NCI-H2107 (cell line): ENCODE results near the gene TIMM9.
"Not testable (repeated sequence)": the region's sequence is repeated elsewhere in the genome, so short reads cannot be mapped to it uniquely, and the experiment has no call there.

Experiments
- DNase-seq: peaks from one replicate; lab custom pipeline; 2025; lab: John Stamatoyannopoulos, UW

The TIMM9 gene, protein sequence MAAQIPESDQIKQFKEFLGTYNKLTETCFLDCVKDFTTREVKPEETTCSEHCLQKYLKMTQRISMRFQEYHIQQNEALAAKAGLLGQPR

DNA sequence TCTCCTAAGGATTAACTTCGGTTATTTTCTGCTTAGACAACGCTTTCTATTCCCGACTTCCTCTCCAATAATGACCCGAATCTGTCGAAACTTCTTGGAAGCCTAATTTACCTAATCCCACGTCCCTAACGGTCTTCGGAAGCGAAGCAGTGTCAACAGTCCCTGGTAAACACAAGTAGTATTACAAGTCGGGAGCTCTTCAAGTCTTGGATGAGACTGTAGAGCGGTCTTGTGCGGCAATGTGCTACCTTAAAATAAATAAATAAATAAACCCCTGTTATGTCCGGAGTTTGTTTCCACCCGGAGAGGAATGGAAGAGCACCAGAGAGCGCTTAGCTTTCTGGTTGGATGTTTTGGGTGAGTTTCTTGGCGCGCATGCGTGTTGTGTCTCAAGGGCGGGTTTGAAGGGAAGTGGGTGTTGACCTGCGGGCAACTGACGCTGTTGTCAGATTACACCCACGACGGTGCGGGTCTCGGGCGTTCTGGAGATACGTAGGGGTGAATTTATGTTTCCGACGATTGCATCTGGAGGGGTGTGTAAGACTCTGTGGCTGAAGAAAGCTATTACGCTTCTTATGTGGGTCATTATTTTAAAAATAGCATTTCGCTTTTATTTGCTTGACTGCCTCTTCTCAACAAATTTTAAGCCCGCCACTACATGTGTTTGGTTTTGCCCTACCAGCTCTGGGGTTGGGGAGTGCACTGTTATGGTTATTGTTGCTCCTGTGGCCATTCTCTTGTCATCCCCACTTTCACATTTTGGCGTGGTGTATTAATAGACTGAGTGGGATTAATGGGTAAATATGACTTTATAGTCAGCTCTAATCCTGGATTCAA is at the start of gene TIMM9, which contains the start of gene KIAA0586:
Gene TIMM9 (minus strand): TSS at position 251 of the 837 bp plus-strand sequence. CDS start 15,586 bp downstream, outside the sequence.
Gene KIAA0586 (plus strand): TSS at position 439 of the 837 bp plus-strand sequence. CDS start 546 bp downstream, outside the sequence.
- DNase-seq = peak; percentile 99

DNA sequence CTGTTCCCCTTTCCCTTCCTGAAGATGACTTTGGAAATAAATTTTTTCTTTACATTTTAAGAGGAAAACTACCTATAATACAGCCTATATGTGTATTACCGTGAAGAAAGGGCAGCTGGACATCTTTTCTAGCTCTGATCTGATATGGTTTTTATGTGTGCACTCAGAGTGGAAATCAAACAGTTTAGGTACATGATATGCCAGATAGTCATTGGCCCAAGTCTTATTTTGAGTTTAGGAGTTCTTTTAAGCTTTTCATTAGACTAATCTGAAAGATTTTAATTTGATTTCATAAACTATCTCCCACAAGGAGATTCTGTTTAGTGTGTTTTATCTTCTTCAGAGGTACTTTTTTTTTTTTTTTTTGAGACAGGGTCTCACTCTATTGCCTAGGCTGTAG is 49.0 kb upstream of the TIMM9 start:
- no peak for DNase-seq

DNA sequence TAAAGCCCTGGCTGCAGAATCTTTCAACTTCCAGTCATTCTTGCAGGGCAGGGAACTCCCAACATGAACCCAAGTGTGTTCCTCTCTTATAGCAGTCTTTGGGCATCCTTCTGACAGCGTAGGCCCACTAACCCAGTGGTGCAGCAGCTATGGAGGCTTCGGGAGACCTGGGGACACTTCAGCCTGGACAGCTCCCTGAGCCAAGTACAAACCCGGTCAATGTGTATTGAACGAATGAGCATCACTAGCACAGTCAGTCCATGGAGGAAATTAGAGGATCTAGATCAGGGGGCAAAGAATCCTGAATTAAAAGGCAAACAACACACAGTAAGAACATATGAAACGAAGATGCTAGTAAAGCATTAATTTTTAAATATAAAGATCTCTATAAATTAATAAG is 42.0 kb upstream of the TIMM9 start:
- no peak for DNase-seq

DNA sequence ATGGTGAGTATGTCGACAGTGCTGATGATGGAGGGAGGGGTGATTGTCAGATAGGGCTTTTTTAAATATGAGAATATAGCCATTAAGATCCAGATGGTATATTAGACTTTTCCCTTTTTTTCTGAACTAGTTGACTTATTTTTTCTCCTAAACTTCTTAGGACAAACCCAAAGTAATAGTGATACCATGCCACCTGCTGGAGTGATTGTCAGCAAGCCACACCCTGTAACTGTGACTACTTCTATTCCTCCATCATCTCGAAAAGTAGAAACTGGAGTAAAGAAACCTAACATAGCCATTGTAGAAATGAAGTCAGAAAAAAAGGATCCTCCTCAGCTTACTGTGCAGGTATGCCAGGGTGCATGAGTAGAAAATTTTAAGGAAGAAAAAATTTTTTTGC is 40.2 kb upstream of the TIMM9 start:
- DNase-seq = no peak

DNA sequence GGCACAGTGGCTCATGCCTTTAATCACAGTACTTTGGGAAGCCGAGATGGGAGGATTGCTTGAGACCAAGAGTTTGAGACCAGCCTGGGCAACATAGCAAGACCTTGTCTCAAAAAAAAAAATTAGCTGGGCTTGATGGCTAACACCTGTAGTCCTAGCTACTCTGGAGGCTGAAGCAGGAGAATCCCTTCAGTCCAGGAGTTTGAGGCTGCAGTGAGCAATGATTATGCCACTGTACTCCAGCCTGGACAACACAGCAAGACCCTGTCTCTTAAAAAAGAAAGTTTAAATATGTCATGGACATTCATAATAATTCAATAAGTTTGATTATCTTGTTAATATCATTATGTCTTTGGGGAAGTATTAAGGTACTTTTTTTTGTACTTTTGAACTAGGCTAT is 39.1 kb upstream of the TIMM9 start:
- no peak for DNase-seq

DNA sequence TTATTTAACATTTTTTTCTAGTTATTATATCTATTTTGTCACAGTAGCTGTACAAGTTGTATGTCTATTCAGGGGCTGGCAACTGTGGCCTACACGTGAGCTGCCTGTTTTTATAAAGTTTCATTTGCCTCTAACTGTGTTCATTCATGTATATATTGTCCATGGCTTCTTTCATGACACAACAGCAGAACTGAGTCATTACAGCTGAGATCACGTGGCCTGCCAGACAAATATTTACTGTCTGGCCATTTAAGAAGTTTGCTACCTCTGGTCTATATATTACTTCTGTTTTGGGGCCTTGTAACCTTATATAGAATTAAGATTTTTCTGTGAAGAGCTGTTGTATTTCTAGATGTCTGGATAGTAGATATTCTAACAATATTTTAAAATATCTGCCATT is 38.1 kb upstream of the TIMM9 start:
- no peak for DNase-seq

DNA sequence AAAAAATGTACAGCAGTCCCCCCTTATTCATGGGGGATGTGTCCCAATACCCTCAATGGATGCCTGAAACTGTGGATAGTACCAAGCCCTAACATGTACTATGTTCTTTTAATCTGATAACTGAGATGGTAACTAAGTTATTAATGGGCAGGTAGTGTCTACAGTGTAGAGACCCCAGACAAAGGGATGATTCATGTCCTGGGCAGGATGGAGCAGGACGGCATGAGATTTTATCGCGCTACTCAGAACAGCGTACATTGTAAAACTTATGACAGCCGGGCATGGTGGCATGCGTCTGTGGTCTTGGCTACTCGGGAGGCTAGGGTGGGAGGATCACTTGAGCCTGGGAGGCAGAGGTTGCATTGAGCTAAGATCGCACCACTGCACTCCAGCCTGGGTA is 37.3 kb upstream of the TIMM9 start:
- DNase-seq = no peak

DNA sequence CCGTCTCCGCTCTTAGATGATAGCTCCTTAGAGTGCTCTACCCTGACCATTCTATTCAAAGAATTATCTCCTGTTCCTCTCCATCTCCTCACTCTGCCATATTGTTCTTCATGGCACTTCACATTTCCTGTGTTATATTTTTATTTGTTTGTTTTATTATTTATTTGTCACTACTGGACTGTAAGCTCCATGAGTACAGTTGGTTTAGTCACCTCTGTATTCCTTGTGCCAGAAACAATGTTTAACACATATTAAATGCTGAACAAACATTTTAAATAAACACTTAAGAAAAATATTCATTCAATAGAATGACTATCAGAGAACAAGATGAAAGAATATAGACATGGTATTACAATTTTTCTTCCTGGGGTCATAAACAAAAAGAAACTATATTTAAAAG is 35.8 kb upstream of the TIMM9 start:
- DNase-seq = no peak

DNA sequence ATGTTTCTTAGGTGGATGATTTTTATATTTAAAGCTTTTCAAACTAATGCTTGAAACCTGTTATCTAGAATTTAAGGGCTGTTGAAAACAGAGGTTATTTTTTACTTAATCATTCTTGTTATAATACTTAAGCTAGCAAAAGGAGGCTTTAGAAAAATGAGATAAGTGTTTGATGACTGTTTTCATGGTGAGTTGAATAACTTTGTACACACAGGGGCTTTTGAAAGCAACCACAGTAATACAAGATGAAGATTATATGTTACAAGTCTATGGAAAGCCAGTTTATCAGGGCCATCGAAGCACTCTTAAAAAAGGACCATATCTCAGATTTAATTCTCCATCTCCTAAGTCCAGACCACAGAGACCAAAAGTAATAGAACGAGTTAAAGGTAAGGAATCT is 33.4 kb upstream of the TIMM9 start:
- no peak for DNase-seq

DNA sequence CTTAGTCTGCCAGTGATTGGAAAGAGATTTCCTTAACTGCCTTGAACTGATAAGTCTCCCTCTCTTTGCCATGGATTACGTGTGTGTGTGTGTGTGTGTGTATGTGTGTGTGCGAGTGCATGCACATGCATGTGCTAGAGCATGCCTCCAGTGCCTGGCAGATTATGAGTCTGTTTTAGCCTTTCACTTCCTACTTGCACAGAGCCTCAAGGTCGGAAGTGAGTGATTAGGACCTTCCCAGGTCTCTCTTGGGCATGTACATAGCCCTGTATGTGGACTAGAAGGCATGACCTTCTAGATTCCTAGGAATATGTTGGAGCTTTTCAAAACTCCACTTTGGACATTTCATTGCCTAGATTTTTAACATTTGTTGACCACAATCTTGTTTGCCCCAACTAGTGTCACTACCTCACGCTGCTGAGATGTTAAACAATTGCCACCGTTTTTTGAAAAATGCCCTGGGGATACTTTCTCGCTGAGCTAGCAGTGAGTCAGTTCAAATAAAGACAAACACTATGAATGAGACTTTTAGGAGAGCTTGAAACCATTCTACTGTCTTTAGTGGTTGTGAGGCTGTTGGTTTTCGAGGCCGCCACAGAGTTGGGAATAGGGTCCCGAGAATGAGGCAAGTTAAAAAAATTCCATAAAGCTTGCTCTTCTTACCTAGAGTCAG is 28.4 kb upstream of the TIMM9 start:
- no peak for DNase-seq

DNA sequence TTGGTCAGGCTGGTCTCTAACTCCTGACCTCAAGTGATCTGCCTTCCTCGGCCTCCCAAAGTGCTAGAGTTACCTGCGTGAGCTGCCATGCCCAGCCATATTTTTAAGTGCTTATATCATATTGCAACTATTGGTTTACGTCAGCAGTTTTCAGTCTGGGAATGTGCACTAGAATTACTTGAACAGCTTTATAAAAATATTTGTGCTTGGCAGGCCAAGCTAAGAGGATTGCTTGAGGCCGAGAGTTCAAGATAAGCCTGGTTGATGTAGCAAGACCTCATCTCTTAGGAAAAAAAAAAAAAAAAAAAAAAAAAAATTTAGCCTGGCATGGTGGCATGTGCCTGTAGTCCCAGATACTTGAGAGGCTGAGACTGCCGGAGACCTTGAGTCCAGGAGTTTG is 17.3 kb upstream of the TIMM9 start:
- no peak for DNase-seq

DNA sequence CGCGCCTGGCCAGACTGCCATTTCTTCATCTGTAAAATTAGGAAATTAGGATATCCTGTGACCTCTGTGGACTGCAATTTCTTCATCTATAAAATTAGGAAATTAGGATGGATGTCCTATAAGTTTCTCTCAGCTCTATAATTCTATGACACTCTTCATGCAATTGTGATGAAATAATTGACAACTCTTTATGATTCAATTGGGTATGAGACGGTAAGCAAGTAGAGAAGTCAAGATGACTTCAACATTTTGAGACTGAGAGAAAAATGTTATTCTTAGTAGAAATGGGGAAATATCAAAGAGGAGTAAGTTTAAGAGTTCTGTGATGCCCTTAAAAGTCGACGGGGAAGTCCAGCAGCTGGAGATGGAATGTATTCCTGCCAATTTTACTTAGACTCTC is 12.1 kb upstream of the TIMM9 start:
- no peak for DNase-seq

DNA sequence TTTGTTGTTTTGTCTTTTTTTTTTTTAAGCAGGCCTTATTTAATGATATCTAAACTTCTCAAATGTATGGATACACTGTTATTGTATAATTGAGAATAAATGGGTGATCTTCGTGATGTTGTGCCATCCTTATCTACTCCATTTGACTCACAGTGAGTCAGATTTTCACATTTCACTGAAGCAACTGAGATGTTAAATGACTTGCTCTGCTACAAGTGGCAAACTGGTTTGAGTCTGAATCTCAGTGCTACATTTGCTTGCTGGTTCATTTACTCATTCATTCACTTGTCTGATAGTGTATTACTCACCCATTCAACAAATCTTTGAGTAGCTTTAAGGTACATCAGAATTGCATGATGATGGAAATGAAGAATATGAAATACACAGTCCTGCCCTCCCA is 2.8 kb upstream of the TIMM9 start:
- no peak for DNase-seq

DNA sequence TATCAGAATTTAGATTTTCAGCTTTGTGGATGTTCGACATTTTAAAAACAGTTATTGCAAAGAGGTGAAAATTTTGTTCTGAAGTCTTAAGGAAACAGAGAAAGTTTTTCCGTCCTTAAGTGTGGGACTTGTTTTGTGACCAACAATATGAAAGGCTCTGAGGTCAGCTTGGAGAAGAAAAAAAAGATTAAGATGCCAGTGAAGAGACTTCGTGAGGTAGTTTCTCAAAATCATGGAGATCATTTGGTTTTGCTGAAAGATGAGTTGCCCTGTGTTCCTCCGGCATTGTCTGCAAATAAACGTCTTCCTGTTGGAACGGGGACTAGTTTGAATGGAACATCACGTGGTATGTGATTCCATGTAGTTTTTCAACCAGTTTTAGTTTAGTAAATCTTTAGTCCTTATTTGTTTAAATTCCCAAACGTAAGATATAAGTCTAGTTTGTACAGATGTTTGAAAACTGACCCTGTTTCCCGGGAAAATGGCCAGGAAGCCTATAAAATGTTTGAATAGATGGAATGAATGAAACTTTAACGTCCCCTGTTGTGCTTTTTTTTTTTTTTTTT is 870 bp upstream of the TIMM9 start:
- DNase-seq = peak; percentile 14

DNA sequence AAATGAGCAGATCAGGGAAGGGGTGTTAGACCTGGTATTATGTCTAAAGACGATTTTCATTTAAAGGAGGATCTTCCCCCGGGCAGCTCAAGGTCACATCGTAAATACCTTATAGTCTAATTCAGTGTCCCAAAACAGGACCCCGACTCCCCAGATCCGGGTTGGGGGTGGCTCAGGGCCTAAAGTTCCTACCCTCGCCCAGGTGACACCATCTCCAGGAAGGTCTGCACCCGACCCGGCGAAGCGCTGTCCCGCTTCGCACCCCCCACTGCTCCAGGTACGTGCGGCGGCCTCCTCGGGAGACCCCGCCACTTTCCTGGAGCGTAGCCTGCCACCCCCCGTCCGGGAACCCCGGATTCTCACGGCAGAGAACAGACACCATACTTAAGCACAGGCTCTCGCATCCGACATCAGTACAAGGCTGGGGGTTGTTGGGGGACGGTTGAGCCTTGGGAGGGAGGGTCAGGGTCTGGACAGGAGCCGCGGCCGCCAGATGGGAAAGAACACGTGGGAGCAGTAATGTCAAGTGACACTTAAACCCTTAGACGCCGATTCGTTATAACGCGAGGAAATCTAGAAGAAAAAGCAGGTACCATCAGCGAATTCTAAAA is 556 bp downstream of the TIMM9 start:
- peak; percentile 38 for DNase-seq

DNA sequence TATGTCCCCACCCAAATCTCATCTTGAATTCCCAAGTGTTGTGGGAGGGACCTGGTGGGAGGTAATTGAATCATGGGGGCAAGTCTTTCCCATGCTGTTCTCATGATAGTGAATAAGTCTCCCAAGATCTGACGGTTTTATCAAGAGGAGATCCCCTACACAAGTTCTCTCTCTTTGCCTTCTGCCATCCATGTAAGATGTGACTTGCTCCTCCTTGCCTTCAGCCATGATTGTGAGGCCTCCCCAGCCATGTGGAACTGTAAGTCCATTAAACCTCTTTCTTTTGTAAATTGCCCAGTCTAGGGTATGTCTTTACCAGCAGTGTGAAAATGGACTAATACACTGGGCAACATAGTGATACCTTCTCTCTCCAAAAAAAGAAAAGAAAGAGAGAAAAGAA is 10.4 kb downstream of the TIMM9 start:
- DNase-seq = not testable (repeated sequence)

DNA sequence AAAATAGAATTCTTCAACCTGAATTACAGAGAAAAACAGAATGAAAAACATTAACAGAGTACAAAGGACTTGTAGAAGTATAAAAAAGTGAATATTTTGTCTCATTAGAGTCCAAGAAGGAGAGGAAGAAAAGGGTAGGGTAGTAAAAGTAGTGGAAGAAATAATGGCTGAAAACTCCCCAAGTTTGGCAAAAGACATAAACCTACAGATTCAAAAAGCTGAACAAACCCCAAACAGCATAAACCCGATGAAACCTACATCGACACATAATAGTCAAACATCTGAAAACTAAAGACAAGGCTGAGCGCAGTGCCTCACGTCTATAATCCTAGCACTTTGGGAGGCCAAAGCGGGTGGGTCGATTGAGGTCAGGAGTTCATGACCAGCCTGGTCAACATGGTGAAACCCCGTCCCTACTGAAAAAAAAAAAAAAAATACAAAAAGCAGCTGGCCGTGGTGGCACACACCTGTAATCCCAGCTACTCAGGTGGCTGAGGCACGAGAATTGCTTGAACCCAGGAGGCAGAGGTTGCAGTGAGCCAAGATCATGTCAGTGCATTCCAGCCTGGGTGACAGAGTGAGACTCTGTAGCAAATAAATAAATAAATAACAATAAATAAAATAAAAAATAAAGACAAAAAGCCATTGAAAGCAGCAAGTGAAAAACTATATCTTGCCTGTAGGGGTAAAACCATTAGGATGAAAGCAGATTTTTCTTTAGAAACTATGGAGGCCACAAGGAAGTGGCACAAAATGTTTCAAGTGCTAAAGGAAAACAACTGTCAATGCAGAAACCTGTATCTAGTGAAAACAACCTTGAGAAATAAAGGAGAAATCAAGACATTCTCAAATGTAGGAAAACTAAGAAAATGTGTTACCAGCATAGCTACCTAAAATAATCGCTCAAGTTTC is 11.4 kb downstream of the TIMM9 start:
- DNase-seq = no peak

DNA sequence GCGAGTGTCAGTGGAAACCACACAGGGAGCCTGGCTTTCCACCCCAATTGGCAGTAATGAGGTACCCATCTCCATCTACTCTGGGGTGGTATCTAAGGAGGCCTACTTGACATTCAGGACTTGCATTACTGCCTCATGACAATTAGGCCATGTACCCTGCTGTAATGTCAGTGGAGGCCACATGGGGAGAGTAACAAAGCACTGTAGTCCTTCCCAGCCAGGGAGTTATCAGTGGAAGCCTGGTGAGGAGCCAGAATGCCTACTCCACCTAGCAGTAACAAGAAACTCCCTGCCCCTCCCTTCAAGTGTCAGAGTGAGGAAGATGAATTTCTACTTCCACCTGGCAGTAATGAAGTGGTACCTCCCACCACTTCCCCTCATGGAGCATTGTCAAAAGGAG is 12.5 kb downstream of the TIMM9 start:
- no peak for DNase-seq

DNA sequence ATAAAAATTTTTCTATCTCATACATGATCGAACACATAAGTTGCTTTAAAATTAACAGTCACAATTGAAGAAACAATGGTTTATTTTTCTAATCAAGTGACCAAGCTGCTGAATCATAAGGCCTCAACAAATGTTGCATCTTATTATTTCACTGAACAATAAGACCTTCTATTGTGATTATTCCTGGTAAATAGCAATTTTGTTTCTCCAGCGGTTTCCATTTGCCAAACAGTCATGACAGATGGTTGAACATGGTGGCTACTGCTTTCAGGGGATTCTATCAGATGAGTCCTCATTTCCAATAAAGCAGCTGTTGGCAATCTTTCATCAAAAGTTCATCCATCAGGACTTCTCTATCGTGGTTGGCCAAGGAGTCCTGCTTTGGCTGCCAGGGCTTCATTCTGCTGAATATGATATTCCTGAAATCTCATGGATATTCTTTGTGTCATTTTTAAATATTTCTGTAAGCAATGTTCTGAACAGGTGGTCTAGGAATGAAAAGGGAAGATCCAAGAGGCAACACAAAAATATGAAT is 18.6 kb downstream of the TIMM9 start:
- no peak for DNase-seq

DNA sequence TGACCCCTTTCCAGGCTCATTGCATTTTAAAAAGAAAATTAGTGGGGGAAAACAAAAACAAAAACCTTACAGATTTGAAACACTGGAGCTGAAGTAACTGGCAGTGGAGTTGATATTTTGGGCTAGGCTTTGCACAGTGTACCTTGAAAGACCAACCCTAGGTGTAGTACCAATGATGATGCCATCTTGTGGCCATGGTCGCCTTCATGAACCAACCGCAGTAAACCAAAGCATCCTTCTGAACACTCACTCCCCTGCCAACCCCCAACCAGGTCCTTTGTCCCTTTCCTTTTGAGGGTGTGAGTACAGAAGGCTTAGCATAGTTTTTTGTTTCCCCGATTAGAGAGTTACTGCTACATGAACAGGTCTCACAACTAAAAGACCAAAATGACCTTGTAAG is 25.7 kb downstream of the TIMM9 start:
- DNase-seq = no peak

DNA sequence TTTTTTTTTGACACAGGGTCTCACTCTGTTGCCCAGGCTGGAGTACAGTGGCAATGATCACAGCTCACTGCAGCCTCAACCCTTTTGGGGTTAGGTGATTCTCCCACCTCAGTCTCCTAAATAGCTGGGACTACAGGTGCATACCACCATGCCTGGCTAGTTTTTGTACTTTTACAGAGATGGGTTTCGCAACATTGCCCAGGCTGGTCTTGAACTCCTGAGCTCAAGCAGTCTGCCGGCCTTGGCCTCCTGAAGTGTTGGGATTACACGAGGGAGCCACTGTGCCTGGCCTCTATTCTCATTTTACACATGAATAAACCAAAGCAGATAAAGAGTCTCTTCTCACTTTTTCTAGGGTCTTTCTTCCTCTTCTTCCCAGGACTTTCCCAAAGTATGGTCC is 28.4 kb downstream of the TIMM9 start:
- DNase-seq = no peak
